ENCODE data around the gene RBM42. TPM values are rescaled to one million over a fixed set of nuclear protein-coding genes. Genes with fewer than 3 reads are reported as not detected.
A peak's percentile ranks its signal among the peaks of the same experiment; 100 is the strongest.

Gene RBM42
- total and polyA plus RNA-seq, 2 of the 13 experiments (the other 11 are each of a cell fraction or from before 2014, with no cell fraction given), result 27.2 to 55.3 TPM

GRCh38 chr19:35645680-35646511 lies 17.1 kb downstream of the RBM42 start (continued):
- no peak for TF ChIP-seq PRDM10 (CRISPR knock-in tag; IDR thresholded peaks at IDR 0.05; ENCODE audit: low read depth)
- TF ChIP-seq MYC (CRISPR knock-in tag; IDR thresholded peaks at IDR 0.05; ENCODE audit: borderline replicate concordance), result no peak
- TF ChIP-seq RFXANK (CRISPR knock-in tag; IDR thresholded peaks at IDR 0.05), result no peak
- no peak for TF ChIP-seq THYN1 (CRISPR knock-in tag; IDR thresholded peaks at IDR 0.05; ENCODE audit: borderline replicate concordance, low read depth)
- no peak for TF ChIP-seq HINFP (CRISPR knock-in tag; IDR thresholded peaks at IDR 0.05; ENCODE audit: low read depth)
- no peak for TF ChIP-seq KLF15 (CRISPR knock-in tag; IDR thresholded peaks at IDR 0.05; ENCODE audit: borderline replicate concordance)
- no peak for TF ChIP-seq NR2F2 (IDR thresholded peaks at IDR 0.05; ENCODE audit: borderline replicate concordance, low read depth)
- TF ChIP-seq WIZ (CRISPR knock-in tag; IDR thresholded peaks at IDR 0.05), result no peak
- TF ChIP-seq ZFP41 (CRISPR knock-in tag; IDR thresholded peaks at IDR 0.05; ENCODE audit: borderline replicate concordance), result no peak
- TF ChIP-seq, protein P1, sequence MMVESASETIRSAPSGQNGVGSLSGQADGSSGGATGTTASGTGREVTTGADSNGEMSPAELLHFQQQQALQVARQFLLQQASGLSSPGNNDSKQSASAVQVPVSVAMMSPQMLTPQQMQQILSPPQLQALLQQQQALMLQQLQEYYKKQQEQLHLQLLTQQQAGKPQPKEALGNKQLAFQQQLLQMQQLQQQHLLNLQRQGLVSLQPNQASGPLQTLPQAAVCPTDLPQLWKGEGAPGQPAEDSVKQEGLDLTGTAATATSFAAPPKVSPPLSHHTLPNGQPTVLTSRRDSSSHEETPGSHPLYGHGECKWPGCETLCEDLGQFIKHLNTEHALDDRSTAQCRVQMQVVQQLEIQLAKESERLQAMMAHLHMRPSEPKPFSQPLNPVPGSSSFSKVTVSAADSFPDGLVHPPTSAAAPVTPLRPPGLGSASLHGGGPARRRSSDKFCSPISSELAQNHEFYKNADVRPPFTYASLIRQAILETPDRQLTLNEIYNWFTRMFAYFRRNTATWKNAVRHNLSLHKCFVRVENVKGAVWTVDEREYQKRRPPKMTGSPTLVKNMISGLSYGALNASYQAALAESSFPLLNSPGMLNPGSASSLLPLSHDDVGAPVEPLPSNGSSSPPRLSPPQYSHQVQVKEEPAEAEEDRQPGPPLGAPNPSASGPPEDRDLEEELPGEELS (CRISPR knock-in tag; IDR thresholded peaks at IDR 0.05), result peak; percentile 14; the same call in 1 of the 2 replicates
- TF ChIP-seq THAP8 (CRISPR knock-in tag; IDR thresholded peaks at IDR 0.05; ENCODE audit: borderline replicate concordance), result no peak
- TF ChIP-seq RXRB (CRISPR knock-in tag; IDR thresholded peaks at IDR 0.05; ENCODE audit: borderline replicate concordance), result no peak
- no peak for TF ChIP-seq RBFOX2 (IDR thresholded peaks at IDR 0.05; ENCODE audit: low read depth, low read length)
- peak; percentile 45; the same call in 1 of the 2 replicates for TF ChIP-seq HDAC1 (CRISPR knock-in tag; IDR thresholded peaks at IDR 0.05)
- TF ChIP-seq ZNF253 (CRISPR knock-in tag; IDR thresholded peaks at IDR 0.05; ENCODE audit: borderline replicate concordance), result no peak
- TF ChIP-seq CHD4 (IDR thresholded peaks at IDR 0.05; ENCODE audit: borderline replicate concordance, low read length), result no peak
- TF ChIP-seq ZMAT5 (CRISPR knock-in tag; IDR thresholded peaks at IDR 0.05; ENCODE audit: borderline replicate concordance, low read depth), result no peak
- TF ChIP-seq ZNF792 (CRISPR knock-in tag; IDR thresholded peaks at IDR 0.05), result no peak
- TF ChIP-seq PCBP1 (IDR thresholded peaks at IDR 0.05; ENCODE audit: borderline replicate concordance, low read depth, low read length), result no peak
- TF ChIP-seq ZNF143 (CRISPR knock-in tag; IDR thresholded peaks at IDR 0.05), result no peak
- TF ChIP-seq PCBP2 (optimal IDR thresholded peaks at IDR 0.05; ENCODE audit: low read depth, low read length, poor library complexity, severe bottlenecking), result no peak
